Ascending aorta (tissue), 2 donors: ENCODE data around the gene SH3RF3. TPM values are rescaled to one million over a fixed set of nuclear protein-coding genes. Genes with fewer than 3 reads are reported as not detected.
"Not testable (repeated sequence)": the region's sequence is repeated elsewhere in the genome, so short reads cannot be mapped to it uniquely, and the experiment has no call there.

Experiments used
- DNase-seq, 2 donors: peaks; one replicate each; pipeline ENCODE4 v3.0.0-alpha.2; 2019; ENCODE audit warnings: low spot score in 2 of 2
- H3K27ac ChIP-seq, 2 donors: fragments of 200-600 bp; sonication (generic); one replicate each; pipeline ENCODE4 v1.5.1; 2016 to 2017; ENCODE audit warnings: mild to moderate bottlenecking in 1 of 2
- H3K27me3 ChIP-seq: fragments of 200-600 bp; sonication (generic); one replicate; pipeline ENCODE4 v1.5.1; 2017
- H3K36me3 ChIP-seq, 2 donors: fragments of 200-600 bp; sonication (generic); one replicate each; pipeline ENCODE4 v1.5.1; 2016
- H3K4me1 ChIP-seq, 2 donors: fragments of 200-600 bp; sonication (generic); one replicate each; pipeline ENCODE4 v1.5.1; 2016 to 2017; ENCODE audit warnings: mild to moderate bottlenecking in 1 of 2
- H3K4me3 ChIP-seq, 2 donors: fragments of 200-600 bp; sonication (generic); one replicate each; pipeline ENCODE4 v1.5.1; 2016 to 2017; ENCODE audit warnings: mild to moderate bottlenecking in 1 of 2
- H3K9me3 ChIP-seq, 2 donors: fragments of 200-600 bp; sonication (generic); one replicate each; pipeline ENCODE4 v1.5.1; 2016
- CTCF ChIP-seq, 3 experiments: fragments of 200-600 bp in 2 of 3; fragments of 450-650 bp in 1 of 3; sonication (generic) in 2 of 3; IDR thresholded peaks; one replicate each; pipeline ENCODE4 v1.5.1; 2016 to 2019; ENCODE audit warnings: antibody characterized with exemption in 3 of 3, mild to moderate bottlenecking in 1 of 3, moderate library complexity in 1 of 3
- intact Hi-C: fragments of 100-400 bp; cut with DNase I; formaldehyde crosslinking; loops from one replicate; pipeline ENCODE4 v1.15.1; 2023
- total RNA-seq: library from RNA; depleted of rRNA; stranded (reverse); fragments of >200 nt; gene quantifications from one replicate; pipeline ENCODE4 v1.1.0, GENCODE V29; 2016

The SH3RF3 gene
- total RNA-seq, 1 donor from 2014 or later: 53.5 TPM

- intact Hi-C loops: no loop called here
- no peaks in the 10 kb centered on the region for H3K27me3 ChIP-seq
These were observed 94.5 kb downstream of the SH3RF3 start for GRCh38 chr2:109223490-109223889.

GRCh38 chr2:109224341-109224740, 95.3 kb downstream of the SH3RF3 start:
- H3K4me3 ChIP-seq, intact Hi-C loops, H3K9me3 ChIP-seq, H3K36me3 ChIP-seq, H3K27me3 ChIP-seq, H3K4me1 ChIP-seq, H3K27ac ChIP-seq: not testable (repeated sequence)
- DNase-seq: peak in 1 of 2 donors; percentile 28

More at GRCh38 chr2:109223490-109223889, 94.5 kb downstream of the SH3RF3 start:
- Histone ChIP-seq H3K4me3 (no peak overlapping the region), H3K9me3 (no peaks in the 10 kb centered on the region), H3K27ac (no peak overlapping the region), H3K4me1 (peaks cover 4 to 14% of the 10 kb centered on the region in 2 donors), H3K36me3 (no peaks in the 10 kb centered on the region)
- no peak for DNase-seq
- TF ChIP-seq CTCF (IDR thresholded peaks at IDR 0.05): no peak

GRCh38 chr2:109225170-109225782, 96.3 kb downstream of the SH3RF3 start:
- no peak for TF ChIP-seq CTCF (IDR thresholded peaks at IDR 0.05)
- H3K9me3 ChIP-seq: no peaks in the 10 kb centered on the region
- intact Hi-C loops: no loop called here
- H3K36me3 ChIP-seq: no peaks in the 10 kb centered on the region
- H3K4me3 ChIP-seq: no peak overlapping the region
- peak in 1 of 2 donors; percentile 45 for DNase-seq
- peaks cover 0 to 6% of the 10 kb centered on the region in 2 donors for H3K4me1 ChIP-seq
- H3K27ac ChIP-seq: peak overlapping the region in 1 of 2 donors; percentile 22
- H3K27me3 ChIP-seq: no peaks in the 10 kb centered on the region

GRCh38 chr2:109226128-109226527, 97.1 kb downstream of the SH3RF3 start:
- intact Hi-C loops: no loop called here
- DNase-seq: peak in 1 of 2 donors; percentile 62
- Histone ChIP-seq H3K4me1 (peaks cover 0 to 12% of the 10 kb centered on the region in 2 donors), H3K27ac (no peak overlapping the region), H3K4me3 (no peak overlapping the region), H3K9me3 (no peaks in the 10 kb centered on the region), H3K27me3 (no peaks in the 10 kb centered on the region), H3K36me3 (no peaks in the 10 kb centered on the region)
- no peak for TF ChIP-seq CTCF (IDR thresholded peaks at IDR 0.05)

GRCh38 chr2:109226622-109227021, 97.6 kb downstream of the SH3RF3 start:
- Histone ChIP-seq H3K36me3 (no peaks in the 10 kb centered on the region), H3K9me3 (no peaks in the 10 kb centered on the region), H3K27me3 (no peaks in the 10 kb centered on the region), H3K27ac (no peak overlapping the region), H3K4me3 (no peak overlapping the region), H3K4me1 (peaks cover 0 to 16% of the 10 kb centered on the region in 2 donors)
- TF ChIP-seq CTCF (IDR thresholded peaks at IDR 0.05): no peak
- intact Hi-C loops: no loop called here
- DNase-seq: peak in 1 of 2 donors; percentile 25

- no peaks in the 10 kb centered on the region for H3K36me3 ChIP-seq
- no peak for TF ChIP-seq CTCF (IDR thresholded peaks at IDR 0.05)
- no peak overlapping the region for H3K4me3 ChIP-seq
- H3K9me3 ChIP-seq: no peaks in the 10 kb centered on the region
- intact Hi-C loops: no loop called here
- H3K4me1 ChIP-seq: peaks cover 0 to 24% of the 10 kb centered on the region in 2 donors
- H3K27me3 ChIP-seq: no peaks in the 10 kb centered on the region
- DNase-seq: peak in 1 of 2 donors; percentile 42
- no peak overlapping the region for H3K27ac ChIP-seq
These were observed 100.2 kb downstream of the SH3RF3 start for GRCh38 chr2:109229094-109229675.
